ENCODE data around the gene OSBPL10.

OSBPL10 gene

GRCh38 chr3:31896026-31896425, 85.0 kb downstream of the OSBPL10 start:
- no peaks in the 10 kb centered on the region for H3K27me3 ChIP-seq (ENCODE audit: control insufficient read depth, insufficient read depth, low read length)
- no peak overlapping the region for H3K4me3 ChIP-seq (ENCODE audit: low read length)
- H3K9ac ChIP-seq (ENCODE audit: low read depth, low read length) = no peak overlapping the region
- H3K4me2 ChIP-seq (ENCODE audit: low read length) = no peak overlapping the region
- H3K36me3 ChIP-seq (ENCODE audit: insufficient read depth, low read length) = no peaks in the 10 kb centered on the region
- H3K4me1 ChIP-seq (ENCODE audit: control insufficient read depth, insufficient read depth, low read length) = peaks cover 17% of the 10 kb centered on the region
- no peaks in the 10 kb centered on the region for H3K9me3 ChIP-seq (replicated peaks; ENCODE audit: low read length)

- Histone ChIP-seq H3K36me3 (ENCODE audit: insufficient read depth, low read length) (no peaks in the 10 kb centered on the region), H3K9me3 (replicated peaks; ENCODE audit: low read length) (no peaks in the 10 kb centered on the region), H3K27me3 (ENCODE audit: control insufficient read depth, insufficient read depth, low read length) (no peaks in the 10 kb centered on the region), H3K9ac (ENCODE audit: low read depth, low read length) (no peak overlapping the region), H3K4me1 (ENCODE audit: control insufficient read depth, insufficient read depth, low read length) (peaks cover 16% of the 10 kb centered on the region), H3K4me2 (ENCODE audit: low read length) (no peak overlapping the region), H3K4me3 (ENCODE audit: low read length) (no peak overlapping the region)
Observed at GRCh38 chr3:31895471-31895870, 85.6 kb downstream of the OSBPL10 start.

- Histone ChIP-seq H3K4me2 (ENCODE audit: low read length) (no peak overlapping the region), H3K9me3 (replicated peaks; ENCODE audit: low read length) (no peaks in the 10 kb centered on the region), H3K27me3 (ENCODE audit: control insufficient read depth, insufficient read depth, low read length) (no peaks in the 10 kb centered on the region), H3K9ac (ENCODE audit: low read depth, low read length) (no peak overlapping the region), H3K4me3 (ENCODE audit: low read length) (no peak overlapping the region), H3K36me3 (ENCODE audit: insufficient read depth, low read length) (no peaks in the 10 kb centered on the region), H3K4me1 (ENCODE audit: control insufficient read depth, insufficient read depth, low read length) (peaks cover 16% of the 10 kb centered on the region)
Observed at GRCh38 chr3:31892916-31893573, 88.0 kb downstream of the OSBPL10 start.

- Histone ChIP-seq H3K9me3 (replicated peaks; ENCODE audit: low read length) (no peaks in the 10 kb centered on the region), H3K4me1 (ENCODE audit: control insufficient read depth, insufficient read depth, low read length) (peaks cover 16% of the 10 kb centered on the region), H3K36me3 (ENCODE audit: insufficient read depth, low read length) (no peaks in the 10 kb centered on the region), H3K4me2 (ENCODE audit: low read length) (no peak overlapping the region), H3K9ac (ENCODE audit: low read depth, low read length) (no peak overlapping the region), H3K4me3 (ENCODE audit: low read length) (no peak overlapping the region), H3K27me3 (ENCODE audit: control insufficient read depth, insufficient read depth, low read length) (no peaks in the 10 kb centered on the region)
Observed at GRCh38 chr3:31892500-31892899, 88.6 kb downstream of the OSBPL10 start.

- Histone ChIP-seq H3K4me3 (ENCODE audit: low read length) (no peak overlapping the region), H3K4me1 (ENCODE audit: control insufficient read depth, insufficient read depth, low read length) (peaks cover 16% of the 10 kb centered on the region), H3K4me2 (ENCODE audit: low read length) (no peak overlapping the region), H3K27me3 (ENCODE audit: control insufficient read depth, insufficient read depth, low read length) (no peaks in the 10 kb centered on the region), H3K36me3 (ENCODE audit: insufficient read depth, low read length) (no peaks in the 10 kb centered on the region), H3K9me3 (replicated peaks; ENCODE audit: low read length) (no peaks in the 10 kb centered on the region), H3K9ac (ENCODE audit: low read depth, low read length) (no peak overlapping the region)
Observed at GRCh38 chr3:31891876-31892455, 89.1 kb downstream of the OSBPL10 start.

GRCh38 chr3:31890742-31891469, 90.2 kb downstream of the OSBPL10 start:
- H3K4me3 ChIP-seq (ENCODE audit: low read length) = no peak overlapping the region
- H3K9ac ChIP-seq (ENCODE audit: low read depth, low read length) = no peak overlapping the region
- no peaks in the 10 kb centered on the region for H3K36me3 ChIP-seq (ENCODE audit: insufficient read depth, low read length)
- H3K27me3 ChIP-seq (ENCODE audit: control insufficient read depth, insufficient read depth, low read length) = no peaks in the 10 kb centered on the region
- peaks cover 15% of the 10 kb centered on the region for H3K4me1 ChIP-seq (ENCODE audit: control insufficient read depth, insufficient read depth, low read length)
- H3K4me2 ChIP-seq (ENCODE audit: low read length) = no peak overlapping the region
- no peaks in the 10 kb centered on the region for H3K9me3 ChIP-seq (replicated peaks; ENCODE audit: low read length)

- H3K4me1 ChIP-seq (ENCODE audit: control insufficient read depth, insufficient read depth, low read length) = peaks cover 9% of the 10 kb centered on the region
- H3K9ac ChIP-seq (ENCODE audit: low read depth, low read length) = no peak overlapping the region
- H3K4me3 ChIP-seq (ENCODE audit: low read length) = no peak overlapping the region
- H3K36me3 ChIP-seq (ENCODE audit: insufficient read depth, low read length) = no peaks in the 10 kb centered on the region
- H3K9me3 ChIP-seq (replicated peaks; ENCODE audit: low read length) = no peaks in the 10 kb centered on the region
- H3K4me2 ChIP-seq (ENCODE audit: low read length) = no peak overlapping the region
- H3K27me3 ChIP-seq (ENCODE audit: control insufficient read depth, insufficient read depth, low read length) = no peaks in the 10 kb centered on the region
Observed at GRCh38 chr3:31890007-31890406, 91.1 kb downstream of the OSBPL10 start.

- no peak overlapping the region for H3K4me3 ChIP-seq (ENCODE audit: low read length)
Observed at GRCh38 chr3:31885235-31885634, 95.8 kb downstream of the OSBPL10 start.

GRCh38 chr3:31884251-31884650, 96.8 kb downstream of the OSBPL10 start:
- Histone ChIP-seq H3K9me3 (replicated peaks; ENCODE audit: low read length) (no peaks in the 10 kb centered on the region), H3K4me3 (ENCODE audit: low read length) (no peak overlapping the region), H3K27me3 (ENCODE audit: control insufficient read depth, insufficient read depth, low read length) (no peaks in the 10 kb centered on the region), H3K4me1 (ENCODE audit: control insufficient read depth, insufficient read depth, low read length) (peaks cover 7% of the 10 kb centered on the region), H3K4me2 (ENCODE audit: low read length) (no peak overlapping the region), H3K9ac (ENCODE audit: low read depth, low read length) (no peak overlapping the region), H3K36me3 (ENCODE audit: insufficient read depth, low read length) (no peaks in the 10 kb centered on the region)

More at GRCh38 chr3:31885235-31885634, 95.8 kb downstream of the OSBPL10 start:
- H3K4me1 ChIP-seq (ENCODE audit: control insufficient read depth, insufficient read depth, low read length) = peaks cover 5% of the 10 kb centered on the region
- no peaks in the 10 kb centered on the region for H3K36me3 ChIP-seq (ENCODE audit: insufficient read depth, low read length)
- no peak overlapping the region for H3K9ac ChIP-seq (ENCODE audit: low read depth, low read length)
- no peaks in the 10 kb centered on the region for H3K27me3 ChIP-seq (ENCODE audit: control insufficient read depth, insufficient read depth, low read length)
- H3K4me2 ChIP-seq (ENCODE audit: low read length) = no peak overlapping the region
- H3K9me3 ChIP-seq (replicated peaks; ENCODE audit: low read length) = no peaks in the 10 kb centered on the region

GRCh38 chr3:31882895-31883294, 98.2 kb downstream of the OSBPL10 start:
- H3K9ac ChIP-seq (ENCODE audit: low read depth, low read length) = no peak overlapping the region
- H3K4me1 ChIP-seq (ENCODE audit: control insufficient read depth, insufficient read depth, low read length) = peaks cover 17% of the 10 kb centered on the region
- H3K4me2 ChIP-seq (ENCODE audit: low read length) = no peak overlapping the region
- no peaks in the 10 kb centered on the region for H3K9me3 ChIP-seq (replicated peaks; ENCODE audit: low read length)
- H3K27me3 ChIP-seq (ENCODE audit: control insufficient read depth, insufficient read depth, low read length) = no peaks in the 10 kb centered on the region
- no peaks in the 10 kb centered on the region for H3K36me3 ChIP-seq (ENCODE audit: insufficient read depth, low read length)
- no peak overlapping the region for H3K4me3 ChIP-seq (ENCODE audit: low read length)

- peaks cover 21% of the 10 kb centered on the region for H3K4me1 ChIP-seq (ENCODE audit: control insufficient read depth, insufficient read depth, low read length)
- H3K9ac ChIP-seq (ENCODE audit: low read depth, low read length) = no peak overlapping the region
- H3K4me2 ChIP-seq (ENCODE audit: low read length) = no peak overlapping the region
- no peaks in the 10 kb centered on the region for H3K27me3 ChIP-seq (ENCODE audit: control insufficient read depth, insufficient read depth, low read length)
- no peaks in the 10 kb centered on the region for H3K36me3 ChIP-seq (ENCODE audit: insufficient read depth, low read length)
- H3K9me3 ChIP-seq (replicated peaks; ENCODE audit: low read length) = no peaks in the 10 kb centered on the region
- H3K4me3 ChIP-seq (ENCODE audit: low read length) = no peak overlapping the region
Observed at GRCh38 chr3:31882431-31882830, 98.6 kb downstream of the OSBPL10 start.
